ENCODE data around the gene LATS2.

LATS2 gene

GRCh38 chr13:20998649-20999415 lies 62.6 kb downstream of the LATS2 start:
- no peaks in the 10 kb centered on the region for H3K9me3 Mint-ChIP-seq
- no peaks in the 10 kb centered on the region for H3K27me3 Mint-ChIP-seq
- DNase-seq (no peak), ATAC-seq (peak; percentile 60)
- H3K27ac Mint-ChIP-seq: no peak overlapping the region
- no peak overlapping the region for H3K4me3 Mint-ChIP-seq
- no peaks in the 10 kb centered on the region for H3K4me1 Mint-ChIP-seq

GRCh38 chr13:20997301-20998161 lies 63.9 kb downstream of the LATS2 start:
- Mint-ChIP-seq H3K27ac (no peak overlapping the region), H3K9me3 (no peaks in the 10 kb centered on the region), H3K4me1 (no peaks in the 10 kb centered on the region), H3K27me3 (peaks cover 5% of the 10 kb centered on the region), H3K4me3 (no peak overlapping the region)
- ATAC-seq: no peak
- DNase-seq: no peak

DNA sequence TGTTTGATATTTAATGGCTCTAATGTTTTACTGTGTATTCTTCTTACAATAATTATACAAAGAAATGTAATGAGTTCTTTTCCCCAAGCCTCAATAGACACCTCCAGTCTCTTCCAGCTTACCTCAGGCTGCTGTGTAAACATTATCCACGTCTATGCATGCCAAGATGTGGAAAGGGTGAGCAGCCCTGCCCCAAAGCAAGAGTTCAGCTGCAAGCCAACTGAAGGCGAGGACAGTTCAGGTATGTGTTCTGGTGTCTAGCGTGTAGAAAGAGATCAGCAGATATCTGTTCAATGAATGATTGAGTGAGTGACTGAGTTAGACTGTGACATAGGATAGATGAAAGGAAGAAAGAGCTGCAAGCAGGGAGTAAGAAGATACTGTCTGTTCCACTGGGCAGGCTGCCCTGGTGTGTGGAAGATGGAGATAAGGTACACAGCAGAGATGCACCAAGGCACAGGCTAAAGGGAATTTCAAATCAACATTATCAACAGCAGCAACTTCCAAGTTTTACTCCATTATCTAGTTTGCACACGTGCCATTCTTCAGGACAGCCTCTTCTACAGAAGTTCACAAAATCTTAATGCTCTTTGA lies 66.0 kb downstream of the LATS2 start:
- ATAC-seq (no peak), DNase-seq (no peak)
- no peaks in the 10 kb centered on the region for H3K4me1 Mint-ChIP-seq
- H3K9me3 Mint-ChIP-seq: no peaks in the 10 kb centered on the region
- H3K4me3 Mint-ChIP-seq: no peak overlapping the region
- H3K27me3 Mint-ChIP-seq: peaks cover 5% of the 10 kb centered on the region
- no peak overlapping the region for H3K27ac Mint-ChIP-seq

DNA sequence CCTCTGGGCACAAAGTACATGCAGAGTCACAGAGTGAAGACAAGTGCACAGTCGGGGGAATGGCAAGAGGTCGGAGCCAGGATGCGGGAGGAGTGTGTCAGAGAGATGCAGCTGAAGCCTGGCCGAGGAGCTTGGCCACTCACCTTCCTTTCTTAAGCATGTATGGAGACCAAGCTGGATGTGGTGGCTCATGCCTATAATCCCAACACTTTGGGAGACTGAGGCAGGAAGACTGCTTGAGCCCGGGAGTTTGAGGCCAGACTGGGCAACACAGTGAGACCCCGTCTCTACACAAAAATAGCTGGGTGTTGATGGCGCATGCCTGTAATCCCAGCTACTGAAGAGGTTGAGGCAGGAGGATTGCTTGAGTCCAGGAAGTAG lies 67.0 kb downstream of the LATS2 start:
- no peak for DNase-seq
- no peak for ATAC-seq
- Mint-ChIP-seq H3K4me3 (no peak overlapping the region), H3K27me3 (peaks cover 5% of the 10 kb centered on the region), H3K27ac (no peak overlapping the region), H3K4me1 (no peaks in the 10 kb centered on the region), H3K9me3 (no peaks in the 10 kb centered on the region)

DNA sequence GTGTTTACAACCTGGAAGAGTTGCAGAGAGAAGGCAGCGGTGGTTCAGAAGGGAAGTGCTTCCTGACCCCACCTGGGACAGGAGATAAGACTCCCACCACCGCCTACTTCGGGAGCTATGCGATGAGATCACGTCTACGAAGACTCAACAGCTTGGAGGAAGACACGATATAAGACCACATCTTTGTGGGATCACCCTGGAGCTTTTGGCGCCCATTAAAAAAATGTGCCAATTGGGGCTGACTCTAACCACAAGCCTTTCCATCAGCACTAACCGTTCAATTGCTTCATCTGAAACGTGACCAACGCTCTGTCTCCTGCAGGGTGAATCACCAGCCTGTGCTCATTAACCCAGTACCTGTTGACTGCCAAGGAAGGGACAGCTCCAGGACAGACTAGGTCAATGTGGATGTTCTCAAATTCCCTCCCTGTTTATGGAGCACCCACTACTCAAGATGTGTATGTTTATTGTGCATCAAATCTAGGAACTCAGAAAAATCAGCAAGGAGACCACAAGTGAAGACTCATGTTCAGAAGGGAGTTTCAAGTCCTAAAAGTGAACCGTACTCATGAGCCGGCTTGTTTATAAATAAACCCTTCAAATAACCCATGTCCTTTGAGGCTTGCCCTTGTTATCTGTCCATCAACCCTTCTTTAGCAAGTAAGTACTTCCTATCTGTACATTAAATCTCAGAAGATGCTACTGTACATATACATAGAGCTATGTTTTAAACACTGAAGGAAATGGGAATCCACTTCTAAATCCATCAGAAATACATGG lies 67.5 kb downstream of the LATS2 start:
- Mint-ChIP-seq H3K9me3 (no peaks in the 10 kb centered on the region), H3K4me1 (no peaks in the 10 kb centered on the region), H3K27me3 (peaks cover 5% of the 10 kb centered on the region), H3K4me3 (no peak overlapping the region), H3K27ac (peak overlapping the region in 1 of 2 donors; percentile 21)
- ATAC-seq: peak; percentile 49
- no peak for DNase-seq

DNA sequence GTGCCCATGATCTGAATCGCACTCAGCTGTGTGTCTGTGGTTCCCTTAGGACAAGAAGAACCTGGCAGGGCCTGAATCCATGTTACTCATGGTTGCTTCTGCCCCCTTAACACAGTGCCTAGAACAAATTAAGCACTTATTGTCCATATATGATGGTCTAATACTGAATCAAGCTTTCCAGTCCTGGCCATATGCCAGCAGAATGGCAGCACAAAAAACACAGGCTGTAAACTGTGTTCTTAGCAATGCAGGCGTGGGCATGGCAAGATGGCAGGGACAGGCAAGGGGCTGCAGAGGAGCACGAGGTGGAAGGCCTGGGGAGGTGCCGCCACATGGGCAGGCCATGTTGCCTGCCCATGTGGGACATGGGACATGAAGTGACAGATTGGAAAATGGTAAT lies 68.2 kb downstream of the LATS2 start:
- Mint-ChIP-seq H3K4me1 (no peaks in the 10 kb centered on the region), H3K4me3 (no peak overlapping the region), H3K9me3 (no peaks in the 10 kb centered on the region), H3K27ac (no peak overlapping the region), H3K27me3 (peaks cover 5% of the 10 kb centered on the region)
- DNase-seq (no peak), ATAC-seq (no peak)

- Mint-ChIP-seq H3K4me1 (no peaks in the 10 kb centered on the region), H3K4me3 (no peak overlapping the region), H3K9me3 (no peaks in the 10 kb centered on the region), H3K27me3 (peaks cover 5% of the 10 kb centered on the region), H3K27ac (peak overlapping the region; percentile 2 to 89)
- no peak for ATAC-seq
- no peak for DNase-seq
These were observed 69.5 kb downstream of the LATS2 start for GRCh38 chr13:20991741-20992520.

DNA sequence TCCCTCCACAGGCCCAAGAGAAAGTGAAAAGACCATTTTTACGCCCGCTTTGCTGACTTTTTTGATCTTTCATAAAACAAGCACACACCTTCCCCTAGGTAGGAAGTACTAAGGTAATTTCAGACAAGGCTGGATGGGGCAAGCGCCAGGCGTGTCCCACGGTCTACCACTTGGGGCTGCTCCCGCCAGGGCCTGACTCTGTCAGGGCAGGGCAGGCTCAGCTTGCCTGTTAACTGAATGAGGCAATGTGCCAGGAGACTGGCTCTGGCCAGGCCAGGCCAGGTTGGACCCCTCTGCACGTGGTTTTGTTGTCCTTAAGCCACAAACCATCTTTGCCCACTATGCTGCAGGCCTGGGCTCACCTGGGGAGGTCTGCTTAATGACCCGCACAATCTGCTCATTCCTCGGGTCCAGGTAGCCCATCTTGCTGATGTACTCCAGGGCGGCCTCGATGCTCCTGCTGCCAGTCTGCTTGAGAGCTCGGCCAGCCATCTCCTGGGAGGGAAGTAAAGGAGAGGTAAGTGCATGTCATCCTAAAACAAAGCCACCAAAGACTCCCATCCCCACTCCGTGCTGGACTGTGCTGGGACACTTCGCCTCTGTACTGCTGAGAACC lies 70.4 kb downstream of the LATS2 start:
- no peak for DNase-seq
- no peak overlapping the region for H3K4me3 Mint-ChIP-seq
- peak overlapping the region in 1 of 2 donors; percentile 16 for H3K27ac Mint-ChIP-seq
- H3K4me1 Mint-ChIP-seq: no peaks in the 10 kb centered on the region
- no peaks in the 10 kb centered on the region for H3K9me3 Mint-ChIP-seq
- peaks cover 5% of the 10 kb centered on the region for H3K27me3 Mint-ChIP-seq
- no peak for ATAC-seq

DNA sequence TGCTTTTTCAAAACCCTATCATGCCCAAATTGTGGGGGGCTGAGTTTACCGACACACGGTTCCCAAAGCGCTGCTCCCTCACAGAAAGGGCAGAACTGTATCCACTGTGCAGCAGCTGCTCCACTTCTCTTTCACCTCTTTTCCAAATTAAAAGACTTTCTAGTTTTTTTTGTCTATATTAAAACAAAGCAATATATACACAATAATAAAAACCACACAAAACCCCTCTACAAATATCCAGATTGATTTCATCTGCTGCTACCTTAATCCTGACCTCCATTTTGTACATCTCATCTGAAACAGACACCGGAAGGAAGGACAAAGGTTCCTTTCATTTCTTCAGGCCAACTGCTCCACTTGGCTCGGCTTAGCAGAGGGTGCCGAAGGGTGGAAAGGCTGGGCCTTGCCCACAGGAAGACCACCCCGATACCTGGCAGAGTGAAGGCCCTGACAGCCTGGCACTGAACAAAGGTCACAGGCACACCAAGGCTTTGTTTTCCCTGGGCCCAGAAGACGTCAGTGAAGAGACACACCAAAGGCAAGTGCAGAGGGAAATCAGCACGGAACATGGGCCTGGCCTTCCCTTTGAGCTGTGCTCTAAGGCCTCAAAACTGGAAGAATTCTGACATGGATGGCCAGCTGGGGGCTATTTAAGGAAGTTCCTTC lies 71.6 kb downstream of the LATS2 start:
- DNase-seq (no peak), ATAC-seq (no peak)
- Mint-ChIP-seq H3K27ac (peak overlapping the region in 1 of 2 donors; percentile 93), H3K9me3 (no peaks in the 10 kb centered on the region), H3K27me3 (peaks cover 5% of the 10 kb centered on the region), H3K4me1 (no peaks in the 10 kb centered on the region), H3K4me3 (no peak overlapping the region)

GRCh38 chr13:20988909-20989655 lies 72.3 kb downstream of the LATS2 start:
- H3K9me3 Mint-ChIP-seq: no peaks in the 10 kb centered on the region
- no peak overlapping the region for H3K4me3 Mint-ChIP-seq
- H3K27ac Mint-ChIP-seq: no peak overlapping the region
- DNase-seq: no peak
- peak; percentile 48 for ATAC-seq
- H3K27me3 Mint-ChIP-seq: peaks cover 5% of the 10 kb centered on the region
- H3K4me1 Mint-ChIP-seq: no peaks in the 10 kb centered on the region

DNA sequence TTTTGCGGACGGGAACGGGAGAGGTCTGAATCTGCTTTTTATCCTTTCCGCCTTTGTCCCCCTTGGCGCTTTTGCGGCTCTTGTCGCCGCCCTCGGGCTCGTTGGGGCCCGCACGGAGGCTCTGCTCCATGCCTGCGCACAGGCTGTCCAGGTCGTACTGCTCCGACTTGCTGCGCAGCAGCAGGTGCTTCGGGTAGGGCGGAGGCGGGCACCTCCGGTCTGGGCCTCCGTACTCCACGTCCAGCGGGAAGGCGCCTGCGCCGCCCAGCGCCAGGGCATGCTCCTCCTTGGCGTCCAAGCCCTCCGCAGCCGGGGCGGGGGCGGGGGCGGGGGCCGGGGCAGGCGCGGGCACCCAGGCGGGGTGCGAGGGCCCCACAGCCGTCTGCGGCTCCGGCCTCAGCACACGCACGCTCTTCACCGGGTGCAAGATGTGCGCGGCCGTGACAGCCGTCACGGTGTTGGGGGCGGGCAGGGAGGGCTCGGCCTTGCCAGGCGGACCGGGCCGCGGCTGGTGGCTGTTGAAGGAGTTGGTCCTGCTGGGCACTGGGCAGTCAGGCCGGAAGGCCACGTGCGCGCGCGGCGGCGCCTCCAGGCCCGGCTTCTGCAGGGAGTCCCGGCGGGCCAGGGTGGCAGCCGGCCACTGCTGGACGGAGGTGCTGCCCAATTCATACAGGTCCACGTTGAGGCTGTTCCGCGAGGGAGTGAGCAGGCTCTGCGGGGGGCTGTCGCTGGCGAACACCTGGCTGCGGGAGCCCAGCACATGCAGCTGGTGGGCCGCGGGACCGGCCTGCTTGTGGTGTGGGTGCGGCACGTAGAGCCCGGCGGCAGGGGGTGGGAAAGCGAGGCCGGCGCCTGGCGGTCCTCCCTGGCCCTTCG lies 73.1 kb downstream of the LATS2 start:
- no peaks in the 10 kb centered on the region for H3K9me3 Mint-ChIP-seq
- peak; percentile 58 for ATAC-seq
- H3K4me3 Mint-ChIP-seq: no peak overlapping the region
- DNase-seq: no peak
- H3K27me3 Mint-ChIP-seq: peaks cover 3% of the 10 kb centered on the region
- H3K27ac Mint-ChIP-seq: no peak overlapping the region
- H3K4me1 Mint-ChIP-seq: no peaks in the 10 kb centered on the region

- Mint-ChIP-seq H3K9me3 (no peaks in the 10 kb centered on the region), H3K27me3 (no peaks in the 10 kb centered on the region), H3K27ac (no peak overlapping the region), H3K4me3 (no peak overlapping the region), H3K4me1 (no peaks in the 10 kb centered on the region)
- ATAC-seq (no peak), DNase-seq (no peak)
These were observed 73.8 kb downstream of the LATS2 start for GRCh38 chr13:20987599-20987998.

GRCh38 chr13:20984879-20985278 lies 76.5 kb downstream of the LATS2 start:
- Mint-ChIP-seq H3K4me1 (no peaks in the 10 kb centered on the region), H3K4me3 (no peak overlapping the region), H3K27ac (no peak overlapping the region), H3K27me3 (no peaks in the 10 kb centered on the region), H3K9me3 (no peaks in the 10 kb centered on the region)
- DNase-seq (no peak), ATAC-seq (no peak)
